ENCODE results near the gene GTF3C1. TPM values are rescaled to one million over a fixed set of nuclear protein-coding genes. Genes with fewer than 3 reads are reported as not detected.

Gene GTF3C1
- total RNA-seq, 4 donors from 2014 or later, result 38.5 to 57.2 (median 41.0) TPM

DNA sequence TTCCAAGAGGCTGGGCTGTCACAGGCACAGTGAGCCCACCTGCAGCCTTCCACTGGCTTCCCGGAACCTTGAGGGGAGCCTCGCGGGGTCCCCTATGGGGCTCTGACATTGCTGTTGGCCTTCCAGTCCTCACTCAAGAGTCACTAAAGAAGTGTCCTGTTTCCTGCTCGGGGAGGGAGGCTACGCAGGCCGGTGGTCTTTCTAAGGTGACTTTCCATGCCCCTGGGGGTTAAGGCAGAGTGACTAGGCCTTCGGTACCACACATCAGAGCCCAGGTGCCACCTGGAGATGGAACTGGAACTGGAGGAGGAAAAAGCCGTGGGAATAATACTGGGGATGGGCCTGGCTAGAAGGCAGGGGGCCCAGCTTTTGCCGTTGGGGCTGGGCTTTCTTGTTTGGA is 75.7 kb downstream of the GTF3C1 start:
- ATAC-seq (ENCODE audit: low FRiP score) (no peak), DNase-seq (ENCODE audit: low spot score) (no peak)

DNA sequence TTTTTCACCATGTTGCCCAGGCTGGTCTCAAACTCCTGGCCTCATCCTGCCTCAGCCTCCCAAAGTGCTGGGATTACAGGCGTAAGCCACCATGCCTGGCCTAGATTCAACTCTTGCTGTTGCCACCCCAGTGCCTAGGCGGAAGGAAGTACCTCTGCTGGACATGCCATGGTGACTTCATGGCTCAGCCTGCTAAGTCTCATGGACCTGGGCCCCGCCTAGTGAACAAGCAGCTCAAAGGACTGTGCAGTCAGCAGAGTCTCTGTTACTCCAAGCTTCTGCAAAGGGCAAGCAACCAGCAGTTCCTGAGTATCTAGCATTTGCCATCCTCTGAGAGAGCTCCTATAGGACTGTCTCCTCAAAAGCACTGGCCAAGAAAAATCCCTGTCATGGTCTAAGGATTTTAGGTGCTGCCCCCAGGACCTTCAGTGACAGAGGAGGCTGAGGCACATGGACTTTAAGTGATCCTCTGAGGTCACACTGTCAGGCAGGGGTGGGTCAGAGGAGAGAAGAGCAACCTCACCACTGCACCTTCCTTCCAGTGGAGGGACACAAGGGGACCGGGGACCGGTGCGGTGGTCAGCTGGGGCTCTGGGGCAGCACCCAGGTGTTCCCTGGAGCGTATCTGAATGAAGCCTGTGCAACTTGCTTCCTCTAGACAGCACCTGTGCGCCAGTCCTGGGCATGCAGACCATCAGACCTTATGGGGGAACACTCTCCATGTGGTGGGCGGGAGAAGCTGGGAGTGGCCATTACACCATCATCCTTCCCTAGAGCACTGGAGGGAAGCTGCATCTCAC is 76.4 kb downstream of the GTF3C1 start:
- no peak for ATAC-seq (ENCODE audit: low FRiP score)
- TF ChIP-seq, protein P1, sequence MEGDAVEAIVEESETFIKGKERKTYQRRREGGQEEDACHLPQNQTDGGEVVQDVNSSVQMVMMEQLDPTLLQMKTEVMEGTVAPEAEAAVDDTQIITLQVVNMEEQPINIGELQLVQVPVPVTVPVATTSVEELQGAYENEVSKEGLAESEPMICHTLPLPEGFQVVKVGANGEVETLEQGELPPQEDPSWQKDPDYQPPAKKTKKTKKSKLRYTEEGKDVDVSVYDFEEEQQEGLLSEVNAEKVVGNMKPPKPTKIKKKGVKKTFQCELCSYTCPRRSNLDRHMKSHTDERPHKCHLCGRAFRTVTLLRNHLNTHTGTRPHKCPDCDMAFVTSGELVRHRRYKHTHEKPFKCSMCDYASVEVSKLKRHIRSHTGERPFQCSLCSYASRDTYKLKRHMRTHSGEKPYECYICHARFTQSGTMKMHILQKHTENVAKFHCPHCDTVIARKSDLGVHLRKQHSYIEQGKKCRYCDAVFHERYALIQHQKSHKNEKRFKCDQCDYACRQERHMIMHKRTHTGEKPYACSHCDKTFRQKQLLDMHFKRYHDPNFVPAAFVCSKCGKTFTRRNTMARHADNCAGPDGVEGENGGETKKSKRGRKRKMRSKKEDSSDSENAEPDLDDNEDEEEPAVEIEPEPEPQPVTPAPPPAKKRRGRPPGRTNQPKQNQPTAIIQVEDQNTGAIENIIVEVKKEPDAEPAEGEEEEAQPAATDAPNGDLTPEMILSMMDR (IDR thresholded peaks at IDR 0.05), result no peak
- no peak for DNase-seq (ENCODE audit: low spot score)

More for the DNA sequence above, 75.7 kb downstream of the GTF3C1 start:
- TF ChIP-seq, protein P1 (IDR thresholded peaks at IDR 0.05), result no peak

DNA sequence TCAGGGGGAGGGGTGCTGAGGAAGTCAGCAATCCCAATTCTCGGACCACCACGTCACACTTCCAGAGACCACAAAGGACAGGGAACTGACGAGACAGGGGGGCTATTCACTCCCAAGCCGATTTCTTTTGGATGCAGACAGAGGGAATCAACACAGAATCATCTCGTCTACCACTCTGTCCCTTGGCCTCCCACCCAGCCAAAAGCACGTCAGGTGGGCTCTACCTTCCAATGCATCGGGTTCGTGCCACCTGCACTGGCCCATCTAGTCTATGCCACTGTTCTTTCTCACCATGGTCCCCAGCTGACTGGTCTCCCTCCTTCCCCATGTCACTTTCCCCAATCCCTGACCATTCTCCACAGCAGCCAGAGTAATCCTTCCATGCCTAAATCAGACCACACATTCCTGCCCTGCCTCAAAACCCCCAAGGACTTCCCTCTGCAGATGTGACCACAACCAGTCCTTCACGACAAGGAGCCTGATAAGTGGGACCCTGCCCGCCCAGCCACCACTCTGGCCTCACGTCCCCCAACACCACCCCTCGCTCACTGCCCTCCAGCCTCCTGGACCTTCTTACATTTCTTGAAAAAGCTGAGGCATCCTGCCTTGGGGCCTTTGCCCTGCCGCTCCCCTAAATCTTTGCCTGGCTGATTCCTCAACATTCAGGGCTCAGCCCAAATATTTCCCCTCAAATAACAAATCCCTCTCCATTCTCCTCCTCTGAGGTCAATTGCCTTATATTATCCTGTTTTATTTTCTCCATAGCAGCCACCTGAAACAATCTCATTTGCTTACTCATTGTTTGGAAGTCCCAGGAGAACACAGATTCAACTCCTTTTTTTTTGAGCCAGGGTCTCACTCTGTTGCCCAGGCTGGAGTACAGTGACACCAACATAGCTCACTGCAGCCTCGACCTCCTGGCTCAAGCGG is 77.4 kb downstream of the GTF3C1 start:
- TF ChIP-seq, protein P1 (IDR thresholded peaks at IDR 0.05), result no peak
- ATAC-seq (ENCODE audit: low FRiP score) (no peak), DNase-seq (ENCODE audit: low spot score) (no peak)

DNA sequence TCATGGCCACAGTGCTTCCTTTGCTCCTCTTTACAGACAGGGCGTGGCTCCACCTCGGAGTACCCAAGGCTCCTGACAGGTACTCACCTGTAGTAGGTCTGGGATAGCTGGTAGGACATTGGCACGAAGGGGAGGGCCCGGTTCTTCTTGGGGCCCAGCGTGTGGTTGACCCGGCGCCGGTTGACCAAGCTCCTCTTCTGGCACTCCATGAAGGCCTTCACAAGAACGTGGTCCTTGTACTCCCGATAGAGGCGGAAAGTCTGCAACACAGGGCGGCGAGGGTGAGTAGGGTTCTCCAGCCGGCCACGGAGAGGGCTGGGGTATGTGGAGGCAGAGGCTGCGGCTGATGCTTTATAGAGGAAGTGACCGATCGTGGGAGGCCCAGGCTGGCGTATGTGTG is 78.1 kb downstream of the GTF3C1 start:
- TF ChIP-seq, protein P1 (IDR thresholded peaks at IDR 0.05), result no peak
- no peak for DNase-seq (ENCODE audit: low spot score)
- ATAC-seq (ENCODE audit: low FRiP score), result no peak

DNA sequence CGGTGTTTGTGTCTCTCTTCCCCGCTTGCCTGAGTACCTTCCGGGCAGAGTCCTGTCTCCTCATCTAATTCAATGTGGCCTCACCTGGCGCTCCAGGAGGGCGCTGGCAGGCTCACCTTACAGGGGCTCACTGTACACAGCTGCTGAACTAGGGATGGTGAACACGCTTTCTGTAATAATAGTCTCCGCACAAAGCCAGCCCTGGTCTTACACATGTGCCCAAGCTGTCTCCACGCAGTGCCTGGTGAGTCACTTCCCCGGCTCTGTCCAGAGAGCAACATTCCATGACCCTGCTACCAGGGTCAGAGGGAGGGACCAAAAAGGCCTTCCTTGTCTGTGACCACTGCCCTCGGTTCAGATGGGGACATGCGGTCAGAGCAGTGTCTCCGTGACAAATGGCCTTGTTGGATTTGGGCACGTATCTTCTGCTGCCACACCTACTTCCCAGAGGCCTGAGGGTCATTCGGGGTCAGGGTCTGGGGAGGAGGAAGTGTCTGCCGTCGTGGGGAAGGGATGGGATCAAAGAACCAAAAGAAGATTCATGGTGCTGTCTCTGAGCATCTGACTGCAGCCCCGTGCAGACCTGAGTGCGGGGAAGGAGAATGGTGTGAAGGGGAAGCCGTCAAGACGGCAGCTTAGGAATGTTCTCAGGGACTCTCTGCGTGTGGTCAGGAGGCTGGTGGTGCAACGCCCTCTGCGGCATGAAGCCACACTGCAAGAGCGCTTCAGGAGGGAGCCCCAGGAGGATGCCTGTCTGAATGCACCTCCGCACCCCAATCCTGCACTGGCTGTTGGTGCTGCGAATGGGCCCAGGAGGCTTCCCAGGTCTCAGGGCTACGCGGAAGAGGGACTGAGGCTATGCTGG is 78.9 kb downstream of the GTF3C1 start:
- ATAC-seq (ENCODE audit: low FRiP score) (peak; percentile 59), DNase-seq (ENCODE audit: low spot score) (no peak)

More for the DNA sequence above, 78.9 kb downstream of the GTF3C1 start:
- TF ChIP-seq, protein P1 (IDR thresholded peaks at IDR 0.05), result no peak
